HG02798 (cell line): ENCODE measurements around the gene PLA2G4D.
"Not testable (repeated sequence)": the region's sequence is repeated elsewhere in the genome, so short reads cannot be mapped to it uniquely, and the experiment has no call there.

Experiments
- ATAC-seq: cut with Tn5 transposase; IDR thresholded peaks from one replicate; pipeline ENCODE4 v1.9.1; 2021; ENCODE audit warnings: mild to moderate bottlenecking; ENCODE audit not compliant: unreplicated experiment, poor library complexity

PLA2G4D gene

GRCh38 chr15:42091753-42092397, 2.5 kb downstream of the PLA2G4D start:
- not testable (repeated sequence) for ATAC-seq

GRCh38 chr15:42090781-42091180, 3.6 kb downstream of the PLA2G4D start:
- ATAC-seq = no peak

GRCh38 chr15:42090370-42090769, 4.0 kb downstream of the PLA2G4D start:
- ATAC-seq = no peak

GRCh38 chr15:42089942-42090341, 4.4 kb downstream of the PLA2G4D start:
- ATAC-seq = no peak

GRCh38 chr15:42088801-42089640, 5.3 kb downstream of the PLA2G4D start:
- no peak for ATAC-seq

- ATAC-seq = no peak
Measured at GRCh38 chr15:42087926-42088800, 6.2 kb downstream of the PLA2G4D start.

- ATAC-seq = no peak
Measured at GRCh38 chr15:42087460-42087859, 6.9 kb downstream of the PLA2G4D start.

GRCh38 chr15:42085721-42086120, 8.6 kb downstream of the PLA2G4D start:
- ATAC-seq = no peak

- ATAC-seq = no peak
Measured at GRCh38 chr15:42085236-42085605, 9.1 kb downstream of the PLA2G4D start.

GRCh38 chr15:42084465-42085235, 9.7 kb downstream of the PLA2G4D start:
- ATAC-seq = no peak

- ATAC-seq = no peak
Measured at GRCh38 chr15:42083916-42084315, 10.4 kb downstream of the PLA2G4D start.

GRCh38 chr15:42083605-42083908, 10.8 kb downstream of the PLA2G4D start:
- ATAC-seq = no peak

- ATAC-seq = no peak
Measured at GRCh38 chr15:42082823-42083604, 11.3 kb downstream of the PLA2G4D start.

GRCh38 chr15:42082141-42082540, 12.2 kb downstream of the PLA2G4D start:
- ATAC-seq = no peak

GRCh38 chr15:42080919-42081830, 13.2 kb downstream of the PLA2G4D start:
- ATAC-seq = no peak

GRCh38 chr15:42080186-42080918, 14.0 kb downstream of the PLA2G4D start:
- ATAC-seq = no peak

GRCh38 chr15:42079401-42079908, 14.9 kb downstream of the PLA2G4D start:
- no peak for ATAC-seq

GRCh38 chr15:42078903-42079302, 15.5 kb downstream of the PLA2G4D start:
- ATAC-seq = no peak
